Fibroblast of skin of abdomen (primary cell): ENCODE measurements around the gene SLC15A3.

ENCODE experiments used
- DNase-seq: peaks from one replicate; pipeline ENCODE4 v3.0.0-alpha.2; 2013

The SLC15A3 gene

GRCh38 chr11:60944490-60945294 is 7.3 kb downstream of the SLC15A3 start:
- DNase-seq: no peak

GRCh38 chr11:60942970-60943565 is 8.9 kb downstream of the SLC15A3 start:
- DNase-seq: no peak

- DNase-seq: no peak
Measured at GRCh38 chr11:60942219-60942618, 9.8 kb downstream of the SLC15A3 start.

- no peak for DNase-seq
Measured at GRCh38 chr11:60941371-60942119, 10.4 kb downstream of the SLC15A3 start.

GRCh38 chr11:60939855-60940254 is 12.1 kb downstream of the SLC15A3 start:
- DNase-seq: no peak

GRCh38 chr11:60939301-60939700 is 12.7 kb downstream of the SLC15A3 start:
- DNase-seq: no peak

- DNase-seq: no peak
Measured at GRCh38 chr11:60938500-60938899, 13.5 kb downstream of the SLC15A3 start.

GRCh38 chr11:60937811-60938210 is 14.2 kb downstream of the SLC15A3 start:
- no peak for DNase-seq

- DNase-seq: no peak
Measured at GRCh38 chr11:60937144-60937527, 14.8 kb downstream of the SLC15A3 start.

GRCh38 chr11:60936467-60937143 is 15.4 kb downstream of the SLC15A3 start:
- DNase-seq: no peak

GRCh38 chr11:60935676-60936442 is 16.1 kb downstream of the SLC15A3 start:
- no peak for DNase-seq

- DNase-seq: no peak
Measured at GRCh38 chr11:60934790-60935605, 17.0 kb downstream of the SLC15A3 start.

- no peak for DNase-seq
Measured at GRCh38 chr11:60934124-60934789, 17.7 kb downstream of the SLC15A3 start.

- DNase-seq: no peak
Measured at GRCh38 chr11:60933416-60934123, 18.4 kb downstream of the SLC15A3 start.

GRCh38 chr11:60932605-60933356 is 19.2 kb downstream of the SLC15A3 start:
- DNase-seq: no peak

- no peak for DNase-seq
Measured at GRCh38 chr11:60931917-60932316, 20.1 kb downstream of the SLC15A3 start.

- DNase-seq: no peak
Measured at GRCh38 chr11:60930394-60930793, 21.6 kb downstream of the SLC15A3 start.

- DNase-seq: no peak
Measured at GRCh38 chr11:60929764-60930163, 22.2 kb downstream of the SLC15A3 start.

GRCh38 chr11:60928563-60929001 is 23.4 kb downstream of the SLC15A3 start:
- DNase-seq: no peak
